Measurements from ENCODE around the gene ADARB2.
"Not testable (repeated sequence)": the region's sequence is repeated elsewhere in the genome, so short reads cannot be mapped to it uniquely, and the experiment has no call there.

ADARB2 gene

GRCh38 chr10:1538531-1539061 lies 198.7 kb downstream of the ADARB2 start:
- DNase-seq: no peak

- no peak for DNase-seq
Measured at GRCh38 chr10:1538121-1538520, 199.2 kb downstream of the ADARB2 start.

GRCh38 chr10:1537449-1537848 lies 199.9 kb downstream of the ADARB2 start:
- DNase-seq: not testable (repeated sequence)

- DNase-seq: no peak
Measured at GRCh38 chr10:1536341-1536740, 201.0 kb downstream of the ADARB2 start.

GRCh38 chr10:1535301-1535965 lies 201.9 kb downstream of the ADARB2 start:
- no peak for DNase-seq

GRCh38 chr10:1534820-1535219 lies 202.5 kb downstream of the ADARB2 start:
- DNase-seq: no peak

GRCh38 chr10:1532636-1533035 lies 204.7 kb downstream of the ADARB2 start:
- DNase-seq: no peak

- no peak for DNase-seq
Measured at GRCh38 chr10:1531883-1532597, 205.3 kb downstream of the ADARB2 start.

- no peak for DNase-seq
Measured at GRCh38 chr10:1530871-1531517, 206.3 kb downstream of the ADARB2 start.

- no peak for DNase-seq
Measured at GRCh38 chr10:1529806-1530413, 207.4 kb downstream of the ADARB2 start.

GRCh38 chr10:1527951-1528350 lies 209.4 kb downstream of the ADARB2 start:
- no peak for DNase-seq

- DNase-seq: no peak
Measured at GRCh38 chr10:1526436-1527055, 210.8 kb downstream of the ADARB2 start.

GRCh38 chr10:1525354-1526162 lies 211.8 kb downstream of the ADARB2 start:
- DNase-seq: no peak

- DNase-seq: no peak
Measured at GRCh38 chr10:1524540-1524939, 212.8 kb downstream of the ADARB2 start.

- no peak for DNase-seq
Measured at GRCh38 chr10:1523221-1523620, 214.1 kb downstream of the ADARB2 start.

GRCh38 chr10:1522237-1522636 lies 215.1 kb downstream of the ADARB2 start:
- no peak for DNase-seq

- DNase-seq: no peak
Measured at GRCh38 chr10:1521741-1522140, 215.6 kb downstream of the ADARB2 start.

GRCh38 chr10:1520909-1521565 lies 216.3 kb downstream of the ADARB2 start:
- no peak for DNase-seq

GRCh38 chr10:1519391-1519790 lies 217.9 kb downstream of the ADARB2 start:
- DNase-seq: no peak

GRCh38 chr10:1517684-1518083 lies 219.6 kb downstream of the ADARB2 start:
- DNase-seq: no peak

GRCh38 chr10:1516492-1517165 lies 220.7 kb downstream of the ADARB2 start:
- no peak for DNase-seq
